Stimulated activated naive CD8-positive, alpha-beta T cell treated with anti-CD3 and anti-CD28 coated beads, Interleukin-15, Interleukin-2, amounts not matched to agents 100 ng/mL and 50 ng/mL, for 24 hours (primary cell): Measurements from ENCODE around the gene CDR2.
A peak's percentile ranks its signal among the peaks of the same experiment; 100 is the strongest.
"Not testable (repeated sequence)": the region's sequence is repeated elsewhere in the genome, so short reads cannot be mapped to it uniquely, and the experiment has no call there.

Experiments
- H3K27ac Mint-ChIP-seq: one replicate; pipeline ENCODE4 v1.8.0; 2021; ENCODE audit warnings: mild to moderate bottlenecking, mixed read lengths
- H3K27me3 Mint-ChIP-seq: one replicate; pipeline ENCODE4 v1.8.0; 2021; ENCODE audit warnings: mixed read lengths
- H3K36me3 Mint-ChIP-seq: one replicate; pipeline ENCODE4 v1.8.0; 2021; ENCODE audit warnings: low read depth, mixed read lengths
- H3K4me1 Mint-ChIP-seq: one replicate; pipeline ENCODE4 v1.8.0; 2021; ENCODE audit warnings: low read depth, mixed read lengths
- H3K4me3 Mint-ChIP-seq: one replicate; pipeline ENCODE4 v1.8.0; 2021; ENCODE audit warnings: mild to moderate bottlenecking, mixed read lengths
- H3K9me3 Mint-ChIP-seq: one replicate; pipeline ENCODE4 v1.8.0; 2021; ENCODE audit warnings: mixed read lengths

The CDR2 gene

GRCh38 chr16:22317001-22317530, 57.4 kb downstream of the CDR2 start:
- H3K27ac Mint-ChIP-seq = no peak overlapping the region
- no peaks in the 10 kb centered on the region for H3K27me3 Mint-ChIP-seq
- H3K9me3 Mint-ChIP-seq = no peaks in the 10 kb centered on the region
- no peak overlapping the region for H3K4me3 Mint-ChIP-seq
- H3K36me3 Mint-ChIP-seq = peaks cover 57% of the 10 kb centered on the region
- H3K4me1 Mint-ChIP-seq = no peaks in the 10 kb centered on the region

- H3K27ac Mint-ChIP-seq = peak overlapping the region; percentile 49
- H3K9me3 Mint-ChIP-seq = no peaks in the 10 kb centered on the region
- H3K4me1 Mint-ChIP-seq = no peaks in the 10 kb centered on the region
- no peak overlapping the region for H3K4me3 Mint-ChIP-seq
- H3K36me3 Mint-ChIP-seq = peaks cover 61% of the 10 kb centered on the region
- no peaks in the 10 kb centered on the region for H3K27me3 Mint-ChIP-seq
These were observed 58.0 kb downstream of the CDR2 start for GRCh38 chr16:22316411-22316811.

- H3K4me3 Mint-ChIP-seq = no peak overlapping the region
- H3K27ac Mint-ChIP-seq = peak overlapping the region; percentile 49
- H3K27me3 Mint-ChIP-seq = no peaks in the 10 kb centered on the region
- no peaks in the 10 kb centered on the region for H3K4me1 Mint-ChIP-seq
- no peaks in the 10 kb centered on the region for H3K9me3 Mint-ChIP-seq
- peaks cover 57% of the 10 kb centered on the region for H3K36me3 Mint-ChIP-seq
These were observed 58.4 kb downstream of the CDR2 start for GRCh38 chr16:22315979-22316378.

GRCh38 chr16:22314661-22315626, 59.5 kb downstream of the CDR2 start:
- Mint-ChIP-seq H3K9me3 (no peaks in the 10 kb centered on the region), H3K4me3 (no peak overlapping the region), H3K4me1 (no peaks in the 10 kb centered on the region), H3K36me3 (peaks cover 52% of the 10 kb centered on the region), H3K27me3 (no peaks in the 10 kb centered on the region), H3K27ac (no peak overlapping the region)

GRCh38 chr16:22313876-22314470, 60.4 kb downstream of the CDR2 start:
- Mint-ChIP-seq H3K27ac (no peak overlapping the region), H3K36me3 (peaks cover 50% of the 10 kb centered on the region), H3K9me3 (no peaks in the 10 kb centered on the region), H3K27me3 (no peaks in the 10 kb centered on the region), H3K4me3 (no peak overlapping the region), H3K4me1 (no peaks in the 10 kb centered on the region)

GRCh38 chr16:22312897-22313781, 61.3 kb downstream of the CDR2 start:
- Mint-ChIP-seq H3K9me3 (no peaks in the 10 kb centered on the region), H3K4me3 (no peak overlapping the region), H3K27ac (no peak overlapping the region), H3K27me3 (no peaks in the 10 kb centered on the region), H3K4me1 (no peaks in the 10 kb centered on the region), H3K36me3 (peaks cover 48% of the 10 kb centered on the region)

GRCh38 chr16:22311520-22311919, 62.9 kb downstream of the CDR2 start:
- no peaks in the 10 kb centered on the region for H3K27me3 Mint-ChIP-seq
- no peak overlapping the region for H3K4me3 Mint-ChIP-seq
- H3K4me1 Mint-ChIP-seq = no peaks in the 10 kb centered on the region
- no peak overlapping the region for H3K27ac Mint-ChIP-seq
- H3K9me3 Mint-ChIP-seq = no peaks in the 10 kb centered on the region
- peaks cover 53% of the 10 kb centered on the region for H3K36me3 Mint-ChIP-seq

- no peak overlapping the region for H3K4me3 Mint-ChIP-seq
- peaks cover 55% of the 10 kb centered on the region for H3K36me3 Mint-ChIP-seq
- H3K27me3 Mint-ChIP-seq = no peaks in the 10 kb centered on the region
- no peaks in the 10 kb centered on the region for H3K9me3 Mint-ChIP-seq
- no peak overlapping the region for H3K27ac Mint-ChIP-seq
- no peaks in the 10 kb centered on the region for H3K4me1 Mint-ChIP-seq
These were observed 65.4 kb downstream of the CDR2 start for GRCh38 chr16:22308824-22309520.

GRCh38 chr16:22307838-22308237, 66.6 kb downstream of the CDR2 start:
- H3K4me1 Mint-ChIP-seq = no peaks in the 10 kb centered on the region

GRCh38 chr16:22306788-22307187, 67.6 kb downstream of the CDR2 start:
- H3K4me3 Mint-ChIP-seq = no peak overlapping the region
- H3K27ac Mint-ChIP-seq = no peak overlapping the region
- no peaks in the 10 kb centered on the region for H3K9me3 Mint-ChIP-seq
- H3K27me3 Mint-ChIP-seq = no peaks in the 10 kb centered on the region
- H3K36me3 Mint-ChIP-seq = peaks cover 58% of the 10 kb centered on the region
- peaks cover 3% of the 10 kb centered on the region for H3K4me1 Mint-ChIP-seq

More at GRCh38 chr16:22307838-22308237, 66.6 kb downstream of the CDR2 start:
- peaks cover 58% of the 10 kb centered on the region for H3K36me3 Mint-ChIP-seq
- H3K27ac Mint-ChIP-seq = no peak overlapping the region
- no peak overlapping the region for H3K4me3 Mint-ChIP-seq
- no peaks in the 10 kb centered on the region for H3K27me3 Mint-ChIP-seq
- H3K9me3 Mint-ChIP-seq = no peaks in the 10 kb centered on the region

GRCh38 chr16:22304411-22304810, 70.0 kb downstream of the CDR2 start:
- no peak overlapping the region for H3K4me3 Mint-ChIP-seq
- H3K9me3 Mint-ChIP-seq = no peaks in the 10 kb centered on the region
- H3K4me1 Mint-ChIP-seq = peaks cover 21% of the 10 kb centered on the region
- H3K27me3 Mint-ChIP-seq = no peaks in the 10 kb centered on the region
- peaks cover 66% of the 10 kb centered on the region for H3K36me3 Mint-ChIP-seq
- H3K27ac Mint-ChIP-seq = no peak overlapping the region

- no peaks in the 10 kb centered on the region for H3K27me3 Mint-ChIP-seq
- no peak overlapping the region for H3K27ac Mint-ChIP-seq
- no peak overlapping the region for H3K4me3 Mint-ChIP-seq
- peaks cover 75% of the 10 kb centered on the region for H3K36me3 Mint-ChIP-seq
- peaks cover 36% of the 10 kb centered on the region for H3K4me1 Mint-ChIP-seq
- H3K9me3 Mint-ChIP-seq = no peaks in the 10 kb centered on the region
These were observed 71.5 kb downstream of the CDR2 start for GRCh38 chr16:22302776-22303363.

GRCh38 chr16:22301423-22301822, 73.0 kb downstream of the CDR2 start:
- Mint-ChIP-seq H3K4me1 (peaks cover 41% of the 10 kb centered on the region), H3K36me3 (peaks cover 69% of the 10 kb centered on the region)
- H3K4me3 Mint-ChIP-seq, H3K9me3 Mint-ChIP-seq, H3K27ac Mint-ChIP-seq, H3K27me3 Mint-ChIP-seq: not testable (repeated sequence)
